ENCODE results near the gene CDC42BPA.

The CDC42BPA gene

GRCh38 chr1:227009937-227010336 lies 308.4 kb downstream of the CDC42BPA start:
- DNase-seq (no peak), ATAC-seq (ENCODE audit: insufficient read depth, low read depth) (no peak)
- no peak overlapping the region for H3K27ac ChIP-seq (ENCODE audit: low read length)
- no peaks in the 10 kb centered on the region for H3K36me3 ChIP-seq (ENCODE audit: insufficient read depth, low read length)
- H3K4me2 ChIP-seq (ENCODE audit: insufficient read depth, low read length) = no peak overlapping the region
- H3K27me3 ChIP-seq (ENCODE audit: insufficient read depth, low read length, poor library complexity) = peaks cover 33% of the 10 kb centered on the region
- no peak overlapping the region for H3K9ac ChIP-seq (ENCODE audit: low read depth, low read length)
- TF ChIP-seq EZH2 (IDR thresholded peaks at IDR 0.05; ENCODE audit: borderline replicate concordance, low read depth, low read length, severe bottlenecking) = no peak
- TF ChIP-seq, protein P1, sequence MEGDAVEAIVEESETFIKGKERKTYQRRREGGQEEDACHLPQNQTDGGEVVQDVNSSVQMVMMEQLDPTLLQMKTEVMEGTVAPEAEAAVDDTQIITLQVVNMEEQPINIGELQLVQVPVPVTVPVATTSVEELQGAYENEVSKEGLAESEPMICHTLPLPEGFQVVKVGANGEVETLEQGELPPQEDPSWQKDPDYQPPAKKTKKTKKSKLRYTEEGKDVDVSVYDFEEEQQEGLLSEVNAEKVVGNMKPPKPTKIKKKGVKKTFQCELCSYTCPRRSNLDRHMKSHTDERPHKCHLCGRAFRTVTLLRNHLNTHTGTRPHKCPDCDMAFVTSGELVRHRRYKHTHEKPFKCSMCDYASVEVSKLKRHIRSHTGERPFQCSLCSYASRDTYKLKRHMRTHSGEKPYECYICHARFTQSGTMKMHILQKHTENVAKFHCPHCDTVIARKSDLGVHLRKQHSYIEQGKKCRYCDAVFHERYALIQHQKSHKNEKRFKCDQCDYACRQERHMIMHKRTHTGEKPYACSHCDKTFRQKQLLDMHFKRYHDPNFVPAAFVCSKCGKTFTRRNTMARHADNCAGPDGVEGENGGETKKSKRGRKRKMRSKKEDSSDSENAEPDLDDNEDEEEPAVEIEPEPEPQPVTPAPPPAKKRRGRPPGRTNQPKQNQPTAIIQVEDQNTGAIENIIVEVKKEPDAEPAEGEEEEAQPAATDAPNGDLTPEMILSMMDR (IDR thresholded peaks at IDR 0.05; ENCODE audit: borderline replicate concordance, extremely low read depth, low read length, poor library complexity, severe bottlenecking) = no peak
- no peaks in the 10 kb centered on the region for H3K9me3 ChIP-seq (ENCODE audit: insufficient read depth, low read length, severe bottlenecking)
- no peaks in the 10 kb centered on the region for H4K20me1 ChIP-seq (ENCODE audit: insufficient read depth, low read length)
- no peak overlapping the region for H2AFZ ChIP-seq (ENCODE audit: low read depth, low read length)
- no peaks in the 10 kb centered on the region for H3K4me1 ChIP-seq (ENCODE audit: insufficient read depth, low read length)
- no peak overlapping the region for H3K4me3 ChIP-seq (ENCODE audit: low read depth in 1 of 2, low read length in 2 of 2)
- H3K79me2 ChIP-seq (ENCODE audit: insufficient read depth, low read length) = no peaks in the 10 kb centered on the region

GRCh38 chr1:227006226-227006796 lies 312.0 kb downstream of the CDC42BPA start:
- Histone ChIP-seq H3K27ac (ENCODE audit: low read length) (no peak overlapping the region), H2AFZ (ENCODE audit: low read depth, low read length) (no peak overlapping the region), H3K9me3 (ENCODE audit: insufficient read depth, low read length, severe bottlenecking) (no peaks in the 10 kb centered on the region), H3K36me3 (ENCODE audit: insufficient read depth, low read length) (no peaks in the 10 kb centered on the region), H3K4me2 (ENCODE audit: insufficient read depth, low read length) (no peak overlapping the region), H4K20me1 (ENCODE audit: insufficient read depth, low read length) (no peaks in the 10 kb centered on the region), H3K27me3 (ENCODE audit: insufficient read depth, low read length, poor library complexity) (peaks cover 30% of the 10 kb centered on the region), H3K79me2 (ENCODE audit: insufficient read depth, low read length) (no peaks in the 10 kb centered on the region), H3K9ac (ENCODE audit: low read depth, low read length) (no peak overlapping the region), H3K4me3 (ENCODE audit: low read depth in 1 of 2, low read length in 2 of 2) (no peak overlapping the region), H3K4me1 (ENCODE audit: insufficient read depth, low read length) (no peaks in the 10 kb centered on the region)
- ATAC-seq (ENCODE audit: insufficient read depth, low read depth) (no peak), DNase-seq (no peak)
- no peak for TF ChIP-seq EZH2 (IDR thresholded peaks at IDR 0.05; ENCODE audit: borderline replicate concordance, low read depth, low read length, severe bottlenecking)
- TF ChIP-seq, protein P1 (IDR thresholded peaks at IDR 0.05; ENCODE audit: borderline replicate concordance, extremely low read depth, low read length, poor library complexity, severe bottlenecking) = no peak

DNA sequence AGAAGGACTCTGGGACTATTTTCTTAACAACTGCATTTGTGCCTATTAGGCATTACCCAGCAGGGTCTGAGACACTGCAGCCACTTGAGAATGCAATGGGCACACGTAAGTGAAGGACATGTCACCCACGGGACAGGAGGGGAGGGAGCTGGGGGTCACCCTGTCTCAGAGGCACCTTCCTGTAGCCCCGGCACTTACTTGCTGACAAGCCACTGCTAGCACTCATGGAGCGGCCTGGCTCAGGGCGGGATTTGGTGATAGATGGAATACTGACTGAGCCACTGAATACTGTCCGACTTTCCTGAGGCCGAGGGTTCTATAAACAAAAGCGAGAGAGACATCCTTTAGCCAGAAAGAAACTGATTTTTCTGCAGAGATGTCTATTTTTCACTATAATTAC lies 313.5 kb downstream of the CDC42BPA start:
- Histone ChIP-seq H3K4me1 (ENCODE audit: insufficient read depth, low read length) (no peaks in the 10 kb centered on the region), H4K20me1 (ENCODE audit: insufficient read depth, low read length) (no peaks in the 10 kb centered on the region), H3K36me3 (ENCODE audit: insufficient read depth, low read length) (no peaks in the 10 kb centered on the region), H3K4me3 (ENCODE audit: low read depth in 1 of 2, low read length in 2 of 2) (no peak overlapping the region), H2AFZ (ENCODE audit: low read depth, low read length) (no peak overlapping the region), H3K27ac (ENCODE audit: low read length) (no peak overlapping the region), H3K79me2 (ENCODE audit: insufficient read depth, low read length) (no peaks in the 10 kb centered on the region), H3K27me3 (ENCODE audit: insufficient read depth, low read length, poor library complexity) (peaks cover 29% of the 10 kb centered on the region), H3K4me2 (ENCODE audit: insufficient read depth, low read length) (no peak overlapping the region), H3K9ac (ENCODE audit: low read depth, low read length) (no peak overlapping the region), H3K9me3 (ENCODE audit: insufficient read depth, low read length, severe bottlenecking) (no peaks in the 10 kb centered on the region)
- DNase-seq (no peak), ATAC-seq (ENCODE audit: insufficient read depth, low read depth) (no peak)
- TF ChIP-seq, protein P1 (IDR thresholded peaks at IDR 0.05; ENCODE audit: borderline replicate concordance, extremely low read depth, low read length, poor library complexity, severe bottlenecking) = no peak
- TF ChIP-seq EZH2 (IDR thresholded peaks at IDR 0.05; ENCODE audit: borderline replicate concordance, low read depth, low read length, severe bottlenecking) = no peak
